AG10803 (cell line): Measurements from ENCODE around the gene MYRIP.
"Not testable (repeated sequence)": the region's sequence is repeated elsewhere in the genome, so short reads cannot be mapped to it uniquely, and the experiment has no call there.

Source experiments
- DNase-seq: peaks from one replicate; pipeline ENCODE4 v3.0.0; 2010; ENCODE audit warnings: low read depth
- H3K4me3 ChIP-seq: 2 replicates; pipeline ENCODE4 v1.5.1; 2011; ENCODE audit warnings: mild to moderate bottlenecking, low read length, control low read depth
- CTCF ChIP-seq: conservative IDR thresholded peaks from 2 replicates; pipeline ENCODE4 v1.5.1; 2011; ENCODE audit warnings: mild to moderate bottlenecking, low read length, control low read depth, inconsistent platforms

MYRIP gene

GRCh38 chr3:40055956-40056355, 246.5 kb downstream of the MYRIP start:
- peak; percentile 59 for DNase-seq
- no peak overlapping the region for H3K4me3 ChIP-seq
- no peak for TF ChIP-seq CTCF

GRCh38 chr3:40057077-40057476, 247.7 kb downstream of the MYRIP start:
- TF ChIP-seq CTCF, result no peak
- no peak overlapping the region for H3K4me3 ChIP-seq
- DNase-seq, result peak; percentile 61

GRCh38 chr3:40057786-40058185, 248.4 kb downstream of the MYRIP start:
- H3K4me3 ChIP-seq, result no peak overlapping the region
- no peak for DNase-seq
- no peak for TF ChIP-seq CTCF

GRCh38 chr3:40068636-40069035, 259.2 kb downstream of the MYRIP start:
- H3K4me3 ChIP-seq, result no peak overlapping the region
- DNase-seq, result no peak
- no peak for TF ChIP-seq CTCF

DNA sequence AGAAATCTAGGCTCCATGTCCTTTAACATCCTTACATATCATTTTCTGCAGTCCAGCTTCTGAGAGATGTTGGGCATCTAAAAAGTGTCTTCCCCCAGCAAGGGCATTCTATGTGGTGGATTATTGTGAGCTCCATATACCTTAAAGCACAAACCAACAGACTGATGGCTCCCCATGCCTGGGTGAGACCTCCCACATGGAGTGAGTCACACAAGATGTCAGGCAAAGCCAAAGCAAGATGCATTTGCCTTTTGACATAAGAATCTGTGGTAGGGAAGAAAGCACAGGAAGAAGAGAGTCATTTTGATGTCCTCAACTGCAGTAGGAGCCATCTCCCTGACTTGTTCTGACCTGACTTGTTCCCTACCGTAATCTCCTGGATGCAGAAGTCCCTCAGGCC, 261.4 kb downstream of the MYRIP start:
- no peak for DNase-seq
- no peak for TF ChIP-seq CTCF
- H3K4me3 ChIP-seq, result no peak overlapping the region

- DNase-seq, result no peak
- no peak overlapping the region for H3K4me3 ChIP-seq
- TF ChIP-seq CTCF, result no peak
Measured at GRCh38 chr3:40071683-40072238, 262.4 kb downstream of the MYRIP start.

DNA sequence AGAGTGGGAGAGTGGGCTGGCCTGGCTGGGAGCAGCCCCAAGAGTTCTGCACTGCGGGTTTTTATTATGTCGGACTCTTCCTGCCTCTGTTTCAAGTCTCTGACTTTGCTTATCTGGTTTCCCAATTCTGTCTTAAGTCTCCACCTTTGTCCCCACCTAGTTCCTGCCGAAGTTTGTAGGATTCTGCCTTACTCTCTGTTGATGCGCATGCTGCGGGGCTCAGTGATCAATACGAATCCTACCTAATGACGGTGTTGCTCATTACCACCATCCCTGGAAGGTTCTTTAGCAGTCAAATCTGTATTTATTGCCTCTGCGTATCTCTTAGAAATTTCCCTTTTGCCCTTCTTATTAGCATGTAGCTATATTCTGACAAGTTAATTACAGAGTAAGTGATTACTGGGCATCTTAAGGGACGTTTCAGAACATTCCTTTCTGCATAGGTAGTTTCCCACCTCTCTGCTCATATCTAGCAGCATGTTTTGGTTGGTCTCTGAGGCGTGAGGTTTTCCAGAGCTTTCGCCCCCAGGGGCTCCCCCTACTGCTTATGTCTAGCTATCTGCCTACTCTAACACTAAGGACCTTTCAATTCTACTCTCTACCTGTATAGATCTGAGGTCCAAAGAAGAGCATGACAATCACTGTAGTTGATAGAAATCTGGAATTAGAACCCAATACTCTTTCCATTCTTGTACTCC, 264.1 kb downstream of the MYRIP start:
- no peak overlapping the region for H3K4me3 ChIP-seq
- no peak for DNase-seq
- TF ChIP-seq CTCF, result peak; percentile 20; the same call in 1 of the 2 replicates

GRCh38 chr3:40077139-40077538, 267.7 kb downstream of the MYRIP start:
- not testable (repeated sequence) for DNase-seq, H3K4me3 ChIP-seq

- DNase-seq, result not testable (repeated sequence)
Measured at GRCh38 chr3:40077828-40078492, 268.6 kb downstream of the MYRIP start.

More at GRCh38 chr3:40077828-40078492, 268.6 kb downstream of the MYRIP start:
- not testable (repeated sequence) for H3K4me3 ChIP-seq
